Kidney epithelial cell (primary cell): ENCODE data around the gene CAMK4. TPM values are rescaled to one million over a fixed set of nuclear protein-coding genes. Genes with fewer than 3 reads are reported as not detected.

Experiments used
- DNase-seq: peaks from one replicate; pipeline ENCODE4 v3.0.0-alpha.2; 2010; ENCODE audit warnings: low read depth
- H3K27me3 ChIP-seq: 2 replicates; pipeline ENCODE4 v1.6.0; 2011; ENCODE audit warnings: low read length; ENCODE audit not compliant: control insufficient read depth, insufficient read depth
- H3K36me3 ChIP-seq: 2 replicates; pipeline ENCODE4 v1.5.1; 2011; ENCODE audit warnings: low read length; ENCODE audit not compliant: control insufficient read depth, insufficient read depth
- H3K4me3 ChIP-seq: 2 replicates; pipeline ENCODE4 v1.5.1; 2011; ENCODE audit warnings: low read depth, mild to moderate bottlenecking, control low read depth, low read length
- CTCF ChIP-seq: IDR thresholded peaks from 2 replicates; pipeline ENCODE4 v1.5.1; 2011; ENCODE audit warnings: mild to moderate bottlenecking, moderate library complexity, low read length, control low read depth, inconsistent platforms; ENCODE audit not compliant: insufficient read depth, poor library complexity, severe bottlenecking
- total RNA-seq: library from RNA; depleted of rRNA; stranded (reverse); fragments of >200 nt; gene quantifications from 2 replicates; pipeline ENCODE4 v1.2.3, GENCODE V29; 2015

Gene CAMK4
- total RNA-seq, 1 donor from 2014 or later: 0.75 TPM

GRCh38 chr5:111532886-111533582 is 308.9 kb downstream of the CAMK4 start:
- no peak overlapping the region for H3K4me3 ChIP-seq

DNA sequence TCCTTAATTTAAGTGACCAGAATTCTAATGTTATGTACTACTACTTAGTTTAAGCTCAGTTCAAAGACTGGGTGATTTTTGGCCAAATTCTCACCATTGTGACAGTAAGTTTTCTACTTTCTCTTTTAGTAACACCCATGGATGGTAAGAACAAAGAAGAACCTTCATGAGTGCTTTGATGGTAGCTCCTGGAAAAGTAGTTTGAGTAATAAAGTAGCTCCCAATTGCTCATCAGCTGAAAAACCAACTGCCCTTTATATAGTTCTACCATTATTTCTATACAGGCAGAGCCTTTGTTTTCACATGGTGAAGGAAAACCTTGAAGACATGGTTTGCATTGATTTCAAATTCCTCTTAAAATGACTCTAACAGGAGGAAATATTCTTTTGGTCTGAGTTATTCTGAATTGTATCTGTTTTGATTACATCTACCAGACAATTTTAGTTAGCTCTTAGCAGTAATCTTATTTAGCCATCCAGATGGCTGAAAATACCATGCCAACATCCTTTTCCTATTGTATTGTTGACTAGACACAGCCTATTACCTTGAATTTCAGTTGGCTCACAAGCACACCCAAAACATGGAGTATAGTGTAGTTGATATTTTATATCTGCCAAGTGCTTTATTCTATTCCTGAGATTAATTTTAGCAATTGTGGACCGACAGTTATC is 311.8 kb downstream of the CAMK4 start:
- no peak for TF ChIP-seq CTCF
- no peaks in the 10 kb centered on the region for H3K36me3 ChIP-seq

More at GRCh38 chr5:111532886-111533582, 308.9 kb downstream of the CAMK4 start:
- TF ChIP-seq CTCF: no peak
- Histone ChIP-seq H3K36me3 (no peaks in the 10 kb centered on the region), H3K27me3 (no peaks in the 10 kb centered on the region)
- no peak for DNase-seq

GRCh38 chr5:111537141-111538024 is 313.2 kb downstream of the CAMK4 start:
- TF ChIP-seq CTCF: no peak
- Histone ChIP-seq H3K36me3 (no peaks in the 10 kb centered on the region), H3K27me3 (no peaks in the 10 kb centered on the region), H3K4me3 (no peak overlapping the region)
- DNase-seq: no peak

More for the DNA sequence above, 311.8 kb downstream of the CAMK4 start:
- H3K4me3 ChIP-seq: no peak overlapping the region
- no peak for DNase-seq
- H3K27me3 ChIP-seq: no peaks in the 10 kb centered on the region

Other genes starting within 250 kb of the CAMK4 start
- gene TSLP, start 152.7 kb upstream of the CAMK4 start, total RNA-seq: 0.29 and 0.68 TPM in 2 replicates
- 35.7 and 36.7 TPM in 2 replicates for gene WDR36, start 132.0 kb upstream of the CAMK4 start, total RNA-seq